Pancreas (tissue), 10 donors: ENCODE results near the gene E2F7. TPM values are rescaled to one million over a fixed set of nuclear protein-coding genes. Genes with fewer than 3 reads are reported as not detected.

ENCODE experiments used
- ATAC-seq, 4 donors: fragments of 200-7000 bp; cut with Tn5 transposase; one replicate each; pipeline versions ENCODE4 v1.8.0 to v1.9.1; 2020; ENCODE audit warnings: mild to moderate bottlenecking in 4 of 4, moderate library complexity in 4 of 4
- DNase-seq, 6 donors: peaks; one replicate each; pipeline ENCODE4 v3.0.0-alpha.2; 2020
- FAIRE-seq: peaks from 2 replicates; lab custom pipeline; 2012; peaks lifted over from hg19 to GRCh38; lab: Jason Lieb, UNC
- H3K27ac ChIP-seq, 4 donors: fragments of 200-600 bp; sonication (generic); 1 replicate in 3 of 4; 2 replicates in 1 of 4; pipeline versions ENCODE4 v1.5.0 to v1.8.0; 2020
- H3K27me3 ChIP-seq, 4 donors: fragments of 200-600 bp; one replicate each; pipeline ENCODE4 v1.8.0; 2021
- H3K36me3 ChIP-seq, 3 donors: fragments of 200-600 bp; sonication (generic) in 1 of 3; one replicate each; pipeline versions ENCODE4 v1.5.0 to v1.8.0; 2020 to 2021
- H3K4me1 ChIP-seq, 3 donors: fragments of 200-600 bp; one replicate each; pipeline ENCODE4 v1.8.0; 2021
- H3K4me3 ChIP-seq, 4 donors: fragments of 200-600 bp; sonication (generic) in 2 of 4; one replicate each; pipeline versions ENCODE4 v1.5.0 to v1.8.0; 2020 to 2021
- H3K9me3 ChIP-seq, 4 donors: fragments of 200-600 bp; one replicate each; pipeline ENCODE4 v1.8.0; 2021
- CTCF ChIP-seq, 4 donors: fragments of 200-600 bp; sonication (generic) in 3 of 4; IDR thresholded peaks; one replicate each; pipeline versions ENCODE4 v1.5.0 to v1.8.0; 2021; ENCODE audit warnings: antibody characterized with exemption in 4 of 4
- WGBS, 2 donors: extraction: QIAGEN DNeasy Blood & Tissue Kit; methylation state at CpG; one replicate each; pipeline ENCODE4 v1.1.7; 2013; 5-methylcytosine and 5-hydroxymethylcytosine counted together
- intact Hi-C, 3 donors: fragments of 100-400 bp; cut with DNase I; formaldehyde crosslinking; loops; one replicate each; pipeline versions ENCODE4 v1.11.1 to v1.14.2; 2022
- polyA plus RNA-seq, 2 donors: library from polyadenylated mRNA; stranded (reverse); fragments of 200-250 nt; gene quantifications; one replicate each; pipeline ENCODE4 v1.2.3, GENCODE V29; 2013
- total RNA-seq, 6 donors: library from RNA; stranded (reverse); fragmentation: NEBNext Ultra II Directional in 4 of 6; extraction: Animal tissue kit (Norgen Biotek cat#: 25700) in 4 of 6; gene quantifications; one replicate each; pipeline versions ENCODE4 v1.2.1 to v1.2.4, GENCODE V29; 2021 to 2023
- donor health status: healthy with polysubstance abuse.
- donor health status: DM: no; HTN: no; CAD: no; lungs with moderate emphysema.
- donor health status: DM: no; HTN: no; CAD: no.
- donor health status: control.
- donor health status: control.
- donor health status: Bipolar disorder and iron deficiency.
- donor health status: DM: yes; HTN: yes; CAD: no.
- donor health status: DM: no; HTN: no; CAD: no.
- donor health status: DM: no; HTN: no; CAD: no.
- donor health status: DM: yes; HTN: yes; CAD: no.

Gene E2F7
- total and polyA plus RNA-seq, 8 donors = 0.08 to 0.73 (median 0.28) TPM; not detected in 2

- Histone ChIP-seq H3K4me1 (no peaks in the 10 kb centered on the region), H3K27ac (no peak overlapping the region), H3K27me3 (no peaks in the 10 kb centered on the region), H3K9me3 (no peaks in the 10 kb centered on the region), H3K36me3 (no peaks in the 10 kb centered on the region), H3K4me3 (no peak overlapping the region)
- WGBS, 2 donors = 79 to 81% methylated on average over 6 of the region's 6 CpGs
- intact Hi-C loops = no loop called here
- DNase-seq = no peak
- TF ChIP-seq CTCF (IDR thresholded peaks at IDR 0.05) = no peak
- FAIRE-seq = no peak
- no peak for ATAC-seq
Measured at GRCh38 chr12:77047341-77048109, 17.8 kb downstream of the E2F7 start.

GRCh38 chr12:77046468-77046867 is 18.9 kb downstream of the E2F7 start:
- H3K4me1 ChIP-seq = no peaks in the 10 kb centered on the region
- FAIRE-seq = no peak
- no peak for ATAC-seq
- H3K36me3 ChIP-seq = no peaks in the 10 kb centered on the region
- 93 to 97% methylated on average over 5 of the region's 5 CpGs for WGBS, 2 donors
- intact Hi-C loops = no loop called here
- H3K4me3 ChIP-seq = no peak overlapping the region
- no peaks in the 10 kb centered on the region for H3K27me3 ChIP-seq
- H3K27ac ChIP-seq = no peak overlapping the region
- no peak for TF ChIP-seq CTCF (IDR thresholded peaks at IDR 0.05)
- no peaks in the 10 kb centered on the region for H3K9me3 ChIP-seq
- no peak for DNase-seq

GRCh38 chr12:77045183-77045582 is 20.2 kb downstream of the E2F7 start:
- H3K27ac ChIP-seq = no peak overlapping the region
- H3K27me3 ChIP-seq = no peaks in the 10 kb centered on the region
- H3K4me1 ChIP-seq = no peaks in the 10 kb centered on the region
- WGBS, 2 donors = 88 to 94% methylated on average over 6 of the region's 6 CpGs
- FAIRE-seq = no peak
- intact Hi-C loops = no loop called here
- no peaks in the 10 kb centered on the region for H3K36me3 ChIP-seq
- no peak for ATAC-seq
- no peak for DNase-seq
- H3K4me3 ChIP-seq = no peak overlapping the region
- no peaks in the 10 kb centered on the region for H3K9me3 ChIP-seq
- TF ChIP-seq CTCF (IDR thresholded peaks at IDR 0.05) = no peak

- TF ChIP-seq CTCF (IDR thresholded peaks at IDR 0.05) = no peak
- no peak overlapping the region for H3K27ac ChIP-seq
- FAIRE-seq (no peak), DNase-seq (no peak), ATAC-seq (no peak)
- intact Hi-C loops = no loop called here
- WGBS, 2 donors = 79 to 82% methylated on average over 2 of the region's 2 CpGs
- no peaks in the 10 kb centered on the region for H3K9me3 ChIP-seq
- H3K27me3 ChIP-seq = no peaks in the 10 kb centered on the region
- no peaks in the 10 kb centered on the region for H3K36me3 ChIP-seq
- no peaks in the 10 kb centered on the region for H3K4me1 ChIP-seq
- H3K4me3 ChIP-seq = no peak overlapping the region
Measured at GRCh38 chr12:77044721-77045120, 20.6 kb downstream of the E2F7 start.

GRCh38 chr12:77042833-77043232 is 22.5 kb downstream of the E2F7 start:
- TF ChIP-seq CTCF (IDR thresholded peaks at IDR 0.05) = no peak

More at GRCh38 chr12:77042833-77043232, 22.5 kb downstream of the E2F7 start:
- intact Hi-C loops = no loop called here
- FAIRE-seq = no peak
- WGBS, 2 donors = 96 to 99% methylated on average over 8 of the region's 8 CpGs
- no peak for ATAC-seq
- H3K4me3 ChIP-seq = no peak overlapping the region
- no peaks in the 10 kb centered on the region for H3K9me3 ChIP-seq
- no peak for DNase-seq
- no peaks in the 10 kb centered on the region for H3K27me3 ChIP-seq
- no peak overlapping the region for H3K27ac ChIP-seq
- H3K36me3 ChIP-seq = no peaks in the 10 kb centered on the region
- H3K4me1 ChIP-seq = no peaks in the 10 kb centered on the region
